NCI-H82 (cell line): ENCODE measurements around the gene TAF7L.
"Not testable (repeated sequence)": the region's sequence is repeated elsewhere in the genome, so short reads cannot be mapped to it uniquely, and the experiment has no call there.

Experiments
- DNase-seq: peaks from one replicate; lab custom pipeline; 2025; lab: John Stamatoyannopoulos, UW

TAF7L gene, protein sequence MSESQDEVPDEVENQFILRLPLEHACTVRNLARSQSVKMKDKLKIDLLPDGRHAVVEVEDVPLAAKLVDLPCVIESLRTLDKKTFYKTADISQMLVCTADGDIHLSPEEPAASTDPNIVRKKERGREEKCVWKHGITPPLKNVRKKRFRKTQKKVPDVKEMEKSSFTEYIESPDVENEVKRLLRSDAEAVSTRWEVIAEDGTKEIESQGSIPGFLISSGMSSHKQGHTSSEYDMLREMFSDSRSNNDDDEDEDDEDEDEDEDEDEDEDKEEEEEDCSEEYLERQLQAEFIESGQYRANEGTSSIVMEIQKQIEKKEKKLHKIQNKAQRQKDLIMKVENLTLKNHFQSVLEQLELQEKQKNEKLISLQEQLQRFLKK

DNA sequence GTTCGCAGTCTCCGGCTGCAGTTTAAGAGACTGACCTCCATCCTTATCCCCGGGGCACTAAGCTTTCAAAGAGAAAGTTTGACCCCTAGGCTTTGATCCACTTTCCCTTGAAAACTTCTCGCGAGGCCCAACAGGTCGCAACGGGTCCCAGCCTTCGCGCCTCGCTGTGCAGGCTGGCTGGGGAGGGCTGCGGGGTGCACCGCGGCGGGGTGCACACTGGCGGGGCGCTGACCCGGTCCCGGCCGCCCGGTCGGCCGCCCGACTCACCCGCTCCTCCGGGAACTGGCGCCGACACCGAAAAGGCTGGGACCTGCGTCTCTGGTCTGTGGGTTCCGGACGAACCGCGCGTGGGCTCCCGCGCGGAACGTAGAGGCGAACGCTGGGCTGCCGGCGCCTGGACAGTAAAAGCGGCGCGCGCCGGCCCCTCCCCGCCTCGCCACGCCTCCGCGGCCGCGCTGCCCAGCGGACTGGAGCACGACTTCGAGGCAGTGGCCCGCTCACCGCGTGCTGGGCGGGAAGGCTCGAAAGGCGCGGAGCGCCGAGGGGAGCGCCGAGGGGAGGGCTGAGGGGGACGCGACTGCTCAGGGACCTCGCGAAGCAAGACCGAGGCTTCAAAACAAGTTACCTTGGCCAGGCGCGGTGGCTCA, at the start of gene TAF7L:
Gene TAF7L (minus strand): TSS at position 378 of the 647 bp plus-strand sequence. CDS start 3,791 bp downstream, outside the sequence.
- no peak for DNase-seq

DNA sequence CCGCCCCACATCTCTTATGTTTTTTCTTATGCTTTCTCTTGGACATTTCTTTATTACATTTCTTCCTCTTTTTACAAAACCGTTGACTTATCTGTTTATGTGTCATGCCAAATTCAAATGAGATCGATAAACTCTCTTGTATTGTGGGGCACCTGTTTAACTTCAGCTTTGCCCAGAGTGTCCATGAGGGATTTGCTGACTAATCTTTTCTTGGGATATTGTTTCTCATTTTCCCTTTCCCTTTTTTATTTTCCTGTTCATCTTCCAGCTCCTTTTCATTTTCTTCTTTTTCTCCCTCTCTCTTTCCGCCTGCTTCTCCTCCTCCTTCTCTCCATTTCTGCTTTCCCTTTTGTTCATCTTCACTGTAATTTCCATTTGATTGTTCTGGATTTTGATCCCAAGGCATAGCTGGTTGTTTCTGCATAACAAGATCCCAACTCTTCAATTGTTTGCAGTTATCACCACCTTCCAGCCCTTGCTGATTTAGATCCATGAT, 46.7 kb upstream of the TAF7L start:
- DNase-seq, result no peak

DNA sequence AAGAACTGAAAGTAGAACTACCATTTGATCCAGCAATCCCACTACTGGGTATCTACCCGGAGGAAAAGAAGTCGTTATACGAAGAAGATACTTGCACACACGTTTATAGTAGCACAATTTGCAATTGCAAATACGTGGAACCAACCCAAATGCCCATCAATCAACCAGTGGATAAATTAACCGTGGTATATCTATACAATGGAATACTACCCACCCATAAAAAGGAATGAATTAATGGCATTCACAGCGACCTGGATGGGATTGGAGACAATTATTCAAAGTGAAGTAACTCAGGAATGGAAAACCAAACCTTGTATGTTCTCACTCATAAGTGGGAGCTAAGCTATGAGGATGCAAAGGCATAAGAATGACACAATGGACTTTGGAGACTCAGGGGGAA, 43.2 kb upstream of the TAF7L start:
- DNase-seq, result not testable (repeated sequence)

DNA sequence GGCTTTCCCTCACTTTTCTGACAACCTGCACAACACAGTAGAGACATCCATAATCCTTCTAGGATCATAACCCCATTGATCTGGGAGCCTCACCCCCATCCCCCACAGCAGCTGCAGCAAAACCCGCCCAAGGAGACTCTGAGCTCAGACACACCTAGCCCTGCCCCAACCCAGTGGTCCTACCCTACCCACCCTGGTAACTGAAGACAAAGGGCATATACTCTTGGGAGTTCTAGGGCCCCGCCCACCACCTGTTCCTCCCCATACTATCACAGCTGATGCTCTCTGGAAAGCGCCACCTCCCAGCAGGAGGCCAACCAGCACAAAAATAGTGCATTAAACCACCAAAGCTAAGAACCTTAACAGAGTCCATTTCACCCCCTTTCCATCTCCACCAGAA, 35.5 kb upstream of the TAF7L start:
- peak; percentile 42 for DNase-seq

DNA sequence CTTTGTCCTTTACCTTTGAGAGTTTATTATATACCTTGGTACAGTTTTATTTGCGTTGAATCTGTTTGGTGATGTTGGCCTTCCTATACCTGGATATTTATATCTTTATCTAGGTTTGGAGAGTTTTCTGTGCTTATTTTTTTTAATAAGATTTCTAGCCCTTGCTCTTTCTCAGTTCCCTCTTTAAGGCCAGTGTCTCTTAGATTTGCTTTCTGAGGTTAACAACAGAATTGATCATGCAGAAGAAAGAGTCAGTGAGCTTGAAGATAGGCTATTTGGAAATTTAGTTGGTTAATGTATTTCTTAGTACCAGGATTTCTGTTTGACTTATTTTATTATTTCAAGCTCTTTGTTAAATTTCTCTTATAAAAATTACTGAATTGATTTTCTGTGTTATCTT, 12.7 kb upstream of the TAF7L start:
- DNase-seq, result no peak

DNA sequence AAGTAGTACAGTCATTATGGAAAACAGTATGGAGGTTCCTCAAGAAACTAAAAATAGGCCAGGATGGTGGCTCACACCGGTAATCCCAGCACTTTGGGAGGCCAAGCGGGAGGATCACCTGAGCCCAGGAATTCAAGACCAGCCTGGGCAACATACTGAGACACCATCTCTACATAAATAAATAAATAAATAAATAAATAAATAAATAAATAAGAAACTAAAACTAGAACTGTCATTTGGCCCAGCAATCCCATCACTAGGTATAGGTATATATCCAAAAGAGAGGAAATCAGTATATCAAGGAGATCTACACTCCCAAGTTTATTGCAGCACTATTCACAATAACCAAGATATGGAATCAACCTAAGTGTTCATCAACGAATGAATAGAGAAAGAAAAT, 4.5 kb upstream of the TAF7L start:
- not testable (repeated sequence) for DNase-seq

DNA sequence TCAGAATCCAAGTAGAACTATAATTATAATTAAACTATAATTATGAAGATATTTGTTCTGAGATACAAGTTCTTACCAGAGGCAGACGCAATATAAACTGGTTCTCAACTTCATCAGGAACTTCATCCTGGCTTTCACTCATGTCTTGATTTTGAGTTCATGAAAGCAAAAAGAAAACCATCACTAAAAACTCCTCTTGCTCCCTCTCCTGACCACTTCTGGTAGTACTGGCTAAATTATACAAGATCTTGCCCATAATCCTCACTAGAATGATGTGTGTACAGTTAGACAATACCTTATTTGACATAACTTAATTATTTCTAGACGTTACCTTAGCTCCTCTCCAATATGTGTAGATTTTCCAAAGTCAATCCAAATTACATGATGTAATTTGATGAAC, 3.7 kb downstream of the TAF7L start:
- DNase-seq, result peak; percentile 59

DNA sequence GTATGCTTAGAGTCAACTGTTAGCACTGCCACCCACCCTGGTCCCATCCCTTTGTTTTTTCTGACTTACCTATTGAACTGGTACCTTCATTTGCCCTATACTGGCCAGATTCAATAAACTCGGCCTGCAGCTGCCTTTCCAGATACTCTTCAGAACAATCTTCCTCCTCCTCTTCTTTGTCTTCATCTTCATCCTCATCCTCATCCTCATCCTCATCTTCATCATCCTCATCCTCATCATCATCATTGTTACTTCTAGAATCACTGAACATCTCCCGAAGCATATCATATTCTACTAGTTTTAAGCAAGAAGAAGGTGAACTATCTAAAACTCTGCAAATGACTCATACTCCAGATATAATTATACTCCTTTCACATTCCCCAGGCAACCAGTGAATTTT, 14.9 kb downstream of the TAF7L start:
- no peak for DNase-seq

DNA sequence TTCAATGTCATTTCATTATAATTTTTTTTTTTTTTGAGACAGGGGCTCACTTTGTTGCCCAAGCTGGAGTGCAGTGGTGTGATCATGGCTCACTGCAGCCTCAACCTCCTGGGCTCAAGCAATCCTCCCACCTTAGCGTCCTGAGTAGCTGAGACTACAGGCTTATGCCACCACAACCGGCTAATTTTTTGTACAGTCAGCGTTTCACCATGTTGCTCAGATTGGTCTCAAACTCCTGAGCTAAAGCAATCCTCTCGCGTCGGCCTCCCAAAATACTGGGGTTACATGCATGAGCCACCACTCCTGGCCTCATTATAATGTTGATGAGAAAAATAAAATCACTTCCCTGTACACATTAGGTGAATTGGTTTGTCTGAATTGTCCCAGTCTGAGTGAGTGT, 16.9 kb downstream of the TAF7L start:
- no peak for DNase-seq

DNA sequence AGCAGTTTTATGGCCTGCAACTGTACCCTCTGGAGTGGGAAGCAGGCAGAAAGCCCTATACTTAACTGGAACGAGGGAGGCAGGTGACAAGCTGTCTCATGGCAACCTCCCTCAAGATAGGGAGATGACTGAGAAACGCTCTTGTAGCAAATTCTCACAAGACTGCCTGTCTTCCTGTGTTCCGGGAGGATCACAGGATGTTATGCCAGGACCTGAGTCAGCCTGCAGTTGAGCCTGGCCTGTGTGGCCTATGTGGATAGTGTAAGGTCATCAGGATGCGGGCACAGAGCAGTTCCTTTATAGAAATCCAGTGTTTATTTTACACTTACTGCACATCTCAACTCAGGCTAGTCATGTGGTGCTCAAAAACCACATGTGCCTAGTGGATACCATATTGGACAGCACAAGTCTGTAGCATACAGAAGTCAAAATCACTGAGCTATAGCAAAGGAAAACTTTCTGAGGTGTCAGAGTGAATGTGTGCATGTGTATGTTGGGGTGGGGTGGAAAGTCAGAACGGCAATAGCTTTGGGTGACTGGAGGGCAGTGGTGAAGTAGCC, 25.2 kb downstream of the TAF7L start:
- DNase-seq, result no peak

DNA sequence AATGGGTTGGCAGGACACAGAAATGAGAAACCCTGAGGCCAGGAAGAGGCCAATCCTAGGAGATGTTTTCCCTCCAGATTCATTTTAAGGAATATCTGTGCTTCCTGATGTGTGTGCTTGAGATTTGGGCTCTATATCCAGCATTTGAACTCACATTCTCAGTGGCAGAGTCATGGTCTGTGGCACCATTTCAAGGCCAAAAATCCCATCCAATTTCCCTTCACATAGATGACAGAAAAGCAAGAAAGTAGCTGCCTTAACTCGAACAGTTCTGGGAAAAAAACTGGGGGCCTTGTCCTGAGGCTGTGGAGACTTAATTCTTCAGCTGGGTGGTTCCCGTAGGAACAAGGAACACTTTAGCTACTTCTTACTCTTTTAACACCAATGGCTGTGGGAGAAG, 27.4 kb downstream of the TAF7L start:
- no peak for DNase-seq

DNA sequence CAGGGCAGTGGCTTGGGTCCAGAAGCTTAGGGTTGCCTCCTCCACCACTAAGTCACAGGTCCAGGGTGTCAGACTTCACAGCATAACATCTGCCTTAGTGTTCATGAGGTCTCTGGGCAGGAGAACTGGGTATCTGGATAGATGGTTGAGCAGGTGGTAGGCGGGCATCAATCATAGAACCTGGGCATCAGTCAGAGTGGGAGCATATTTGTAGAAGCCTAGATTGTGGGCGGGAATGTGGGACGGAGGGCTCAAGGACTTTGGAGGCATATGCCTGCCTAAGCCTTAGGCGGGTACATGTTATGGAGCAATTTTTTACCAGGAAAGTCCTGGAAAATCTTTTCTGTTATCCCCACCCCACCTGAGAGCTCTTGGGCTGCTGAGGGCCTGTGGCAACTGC, 28.5 kb downstream of the TAF7L start:
- DNase-seq, result no peak

DNA sequence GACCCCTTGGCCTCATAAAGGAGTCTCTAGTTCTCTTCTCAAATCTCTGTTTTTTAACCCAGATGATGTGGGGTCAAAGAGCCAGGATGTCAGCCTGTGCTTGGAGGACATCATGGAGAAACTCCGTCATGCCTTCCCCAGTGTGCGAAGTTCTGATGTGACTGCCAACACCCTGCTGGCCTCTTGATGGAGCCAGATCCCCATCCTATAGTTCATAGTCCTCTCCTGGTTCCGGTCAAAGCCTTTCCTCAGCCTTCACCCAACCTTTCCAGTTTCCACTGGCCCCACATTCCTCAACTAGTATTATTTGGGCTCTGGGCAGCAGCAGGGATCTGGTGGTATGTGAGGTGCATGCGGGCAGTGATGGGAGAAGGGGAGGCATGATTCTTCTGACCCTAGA, 30.7 kb downstream of the TAF7L start:
- peak; percentile 21 for DNase-seq

DNA sequence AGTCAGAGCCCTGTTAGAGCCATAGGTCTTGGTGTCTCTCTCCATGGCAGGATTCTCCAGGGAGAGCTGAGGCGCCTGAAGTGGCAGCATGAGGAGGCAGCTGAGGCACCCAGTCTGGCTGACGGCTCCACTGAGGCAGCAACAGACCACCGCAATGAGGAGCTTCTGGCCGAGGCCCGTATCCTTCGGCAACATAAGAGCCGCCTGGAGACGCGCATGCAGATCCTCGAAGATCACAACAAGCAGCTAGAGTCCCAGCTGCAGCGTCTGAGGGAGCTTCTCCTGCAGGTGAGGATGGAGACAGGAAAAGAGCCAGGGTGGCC, 32.9 kb downstream of the TAF7L start:
- DNase-seq, result no peak

DNA sequence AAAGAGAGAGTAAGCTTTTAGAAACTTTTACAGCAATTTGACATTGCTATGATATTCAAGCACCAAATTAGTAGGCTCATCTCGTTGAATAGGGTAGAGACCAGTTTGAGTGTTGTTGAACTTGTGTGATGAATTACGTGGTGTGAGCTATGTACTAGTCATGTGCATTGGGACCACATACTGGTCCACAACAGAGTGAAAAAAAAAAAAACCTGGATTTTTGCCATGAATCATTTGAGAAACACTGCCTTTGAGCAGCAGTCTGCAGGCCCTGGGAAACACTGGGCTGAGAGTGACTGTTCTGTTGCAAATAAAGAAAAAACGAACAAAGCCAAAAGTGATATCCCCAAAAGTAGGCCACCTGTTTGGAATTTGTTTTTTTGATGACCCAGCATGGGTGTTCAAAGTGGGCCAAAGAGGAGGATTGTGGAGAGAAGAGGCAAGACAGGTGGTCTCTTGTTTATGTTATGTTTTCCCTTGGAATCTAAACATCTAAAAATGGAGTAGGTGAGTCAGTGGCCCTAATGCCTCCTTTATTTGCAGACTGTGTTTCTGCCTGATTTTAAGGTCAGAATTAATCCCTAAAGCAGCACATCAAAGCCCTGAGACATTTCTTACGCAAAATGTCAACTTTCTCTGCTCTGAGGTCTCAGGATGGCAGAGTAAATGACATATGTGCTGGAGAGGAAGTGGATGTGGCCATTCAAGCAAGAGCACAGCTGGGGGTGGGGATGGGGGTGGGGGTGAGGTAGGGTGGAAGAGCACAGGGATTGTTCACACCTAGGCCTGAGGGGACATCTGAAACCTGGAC, 33.5 kb downstream of the TAF7L start:
- DNase-seq, result no peak

DNA sequence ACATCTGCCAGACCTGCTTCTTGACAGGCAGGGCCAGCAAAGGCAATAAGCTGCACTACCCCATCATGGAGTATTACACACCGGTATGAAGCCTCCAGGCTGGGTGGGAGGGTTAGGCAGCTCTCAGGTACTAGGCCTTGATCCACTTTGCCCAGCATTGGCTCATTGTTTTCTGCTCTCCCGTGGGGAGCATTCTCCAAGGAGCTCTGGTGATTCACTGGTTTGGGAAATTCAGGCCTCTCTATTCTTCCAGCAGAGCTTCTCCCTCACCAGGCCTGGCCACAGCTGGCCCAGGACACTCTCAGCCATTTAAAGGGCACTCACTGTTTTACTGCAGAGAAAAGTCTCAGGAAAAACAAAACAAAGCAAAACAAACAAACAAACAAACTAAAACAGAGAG, 38.5 kb downstream of the TAF7L start:
- DNase-seq, result no peak

DNA sequence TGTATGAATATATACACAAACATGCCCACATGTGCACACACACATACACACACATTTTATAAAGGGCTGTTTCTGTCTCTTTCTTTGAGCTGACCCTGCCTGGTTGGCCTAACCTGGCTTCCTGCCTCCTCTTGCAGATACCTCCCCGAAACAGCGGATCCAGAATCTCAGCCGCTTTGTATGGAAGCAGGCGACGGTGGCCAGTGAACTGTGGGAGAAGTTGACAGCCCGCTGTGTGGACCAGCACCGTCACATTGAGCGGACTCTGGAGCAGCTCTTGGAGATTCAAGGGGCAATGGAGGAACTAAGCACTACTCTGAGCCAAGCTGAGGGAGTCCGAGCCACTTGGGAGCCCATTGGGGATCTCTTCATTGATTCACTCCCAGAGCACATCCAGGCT, 49.6 kb downstream of the TAF7L start:
- no peak for DNase-seq

DNA sequence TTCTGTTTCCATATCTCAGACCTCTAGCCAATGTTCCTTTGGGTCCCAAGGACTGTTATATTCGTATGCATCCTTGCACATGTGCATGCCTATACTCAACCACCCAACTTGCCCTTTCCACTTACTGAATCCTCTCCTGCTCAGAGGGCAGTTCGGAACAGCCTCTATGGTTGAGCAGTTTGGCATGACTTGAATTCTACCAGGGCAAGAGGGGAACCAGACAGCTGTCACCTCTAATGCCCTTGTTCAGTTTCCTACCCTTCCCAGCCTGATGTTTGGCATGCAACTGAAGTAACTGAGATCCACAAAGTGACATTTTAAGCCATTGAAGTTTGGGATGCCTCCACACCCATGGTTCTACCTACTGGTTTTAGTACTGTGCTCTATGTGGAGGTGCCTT, 54.1 kb downstream of the TAF7L start:
- DNase-seq, result no peak

DNA sequence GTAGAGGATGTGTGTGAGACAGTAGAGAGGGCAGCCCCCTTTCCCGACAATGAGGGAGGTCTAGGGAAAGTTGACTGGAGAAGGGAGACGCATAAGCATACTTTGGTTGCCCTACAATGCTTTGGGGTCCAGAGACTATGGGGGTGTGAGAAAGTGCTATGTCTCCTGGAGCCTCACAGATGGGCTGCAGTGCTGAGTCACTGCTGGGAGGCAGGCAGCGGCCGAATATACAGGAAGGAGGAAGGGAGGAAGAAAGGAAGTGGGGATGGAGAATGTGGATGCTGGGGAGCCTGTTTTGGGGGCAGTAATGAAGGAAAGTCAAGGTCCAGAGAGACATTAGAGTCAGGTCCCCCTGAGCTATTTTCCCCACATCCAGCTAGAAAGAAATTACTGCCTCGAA, 58.8 kb downstream of the TAF7L start:
- no peak for DNase-seq

DNA sequence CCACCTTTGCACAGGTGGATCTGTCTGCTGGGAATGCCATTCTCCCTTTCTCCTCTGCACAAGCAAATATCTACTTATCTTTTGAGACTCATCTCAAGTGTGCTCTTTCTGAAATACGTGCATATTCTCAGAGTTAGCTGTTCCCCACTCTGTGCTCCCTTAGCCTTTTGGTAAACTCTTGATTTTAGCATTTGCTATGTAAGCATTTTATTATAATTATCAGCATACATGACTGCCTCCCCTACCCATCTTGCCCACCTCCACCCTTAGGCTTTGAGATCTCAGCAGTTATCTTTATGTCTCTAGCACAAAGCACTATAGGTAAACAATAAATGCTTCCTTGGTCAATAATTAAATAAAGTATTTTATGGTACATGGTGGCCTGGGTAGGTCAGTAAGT, 60.1 kb downstream of the TAF7L start:
- no peak for DNase-seq

DNA sequence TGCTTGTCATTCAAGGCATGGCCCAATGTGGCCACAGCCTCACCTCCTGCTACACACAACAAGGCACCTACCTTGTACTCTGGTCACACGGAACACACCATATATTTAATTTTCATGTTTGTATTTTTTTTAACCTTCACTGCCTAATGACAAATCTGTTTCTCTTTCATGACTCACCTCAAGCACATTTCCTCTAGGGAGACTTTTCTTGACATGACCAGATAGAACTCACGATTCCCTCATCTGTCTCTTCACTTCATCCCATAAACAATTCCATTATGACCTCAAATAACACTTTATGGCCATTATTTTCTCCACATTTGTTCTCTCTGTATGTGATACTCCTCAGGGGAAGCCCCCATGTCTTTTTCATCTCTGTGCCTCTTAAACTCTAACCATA, 60.5 kb downstream of the TAF7L start:
- no peak for DNase-seq

DNA sequence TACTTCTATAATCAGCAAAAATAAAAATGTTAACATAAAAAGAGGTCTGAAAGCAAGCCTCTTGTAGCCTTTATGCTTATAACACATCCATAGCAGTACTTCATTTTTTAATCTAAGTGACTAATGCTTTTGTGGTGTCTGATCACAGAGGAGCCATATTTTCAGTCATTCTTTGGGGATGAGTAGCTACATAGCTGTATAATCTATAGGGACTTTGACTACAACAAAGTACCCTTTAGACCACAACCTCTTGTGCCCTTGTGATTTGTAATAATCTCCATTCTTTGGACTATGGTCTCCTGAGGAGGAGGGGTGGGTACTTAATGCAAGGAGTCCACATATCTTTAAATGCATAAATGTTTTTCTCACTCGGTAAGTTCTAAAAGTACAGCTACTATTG, 62.0 kb downstream of the TAF7L start:
- no peak for DNase-seq

DNA sequence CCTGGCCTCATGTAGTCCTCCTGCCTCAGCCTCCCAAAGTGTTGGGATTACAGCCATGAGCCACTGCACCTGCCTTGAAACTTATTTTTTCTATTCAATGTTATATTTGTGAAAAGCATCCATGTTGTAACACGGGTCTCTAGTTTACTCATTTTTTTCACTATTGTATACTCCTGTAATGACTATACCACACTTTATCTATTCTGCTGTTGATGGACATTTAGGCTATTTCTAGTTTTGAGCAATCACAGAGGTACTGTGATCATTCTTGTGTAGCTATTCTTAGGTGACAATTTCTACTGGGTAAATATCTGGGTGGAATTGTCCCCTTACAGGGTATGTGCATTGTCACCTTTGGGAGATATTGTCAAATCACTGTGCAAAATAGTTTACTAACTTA, 67.9 kb downstream of the TAF7L start:
- no peak for DNase-seq
